Right hindlimb (tissue), 1 donor: ENCODE data around the gene AK8.
A peak's percentile ranks its signal among the peaks of the same experiment; 100 is the strongest.

Experiments
- DNase-seq: peaks from one replicate; pipeline ENCODE4 v3.0.0-alpha.2; 2018

AK8 gene

GRCh38 chr9:132857616-132858342, 20.3 kb downstream of the AK8 start:
- DNase-seq, result peak; percentile 49

- peak; percentile 75 for DNase-seq
Observed at GRCh38 chr9:132857031-132857430, 21.1 kb downstream of the AK8 start.

GRCh38 chr9:132855904-132856303, 22.2 kb downstream of the AK8 start:
- no peak for DNase-seq

DNA sequence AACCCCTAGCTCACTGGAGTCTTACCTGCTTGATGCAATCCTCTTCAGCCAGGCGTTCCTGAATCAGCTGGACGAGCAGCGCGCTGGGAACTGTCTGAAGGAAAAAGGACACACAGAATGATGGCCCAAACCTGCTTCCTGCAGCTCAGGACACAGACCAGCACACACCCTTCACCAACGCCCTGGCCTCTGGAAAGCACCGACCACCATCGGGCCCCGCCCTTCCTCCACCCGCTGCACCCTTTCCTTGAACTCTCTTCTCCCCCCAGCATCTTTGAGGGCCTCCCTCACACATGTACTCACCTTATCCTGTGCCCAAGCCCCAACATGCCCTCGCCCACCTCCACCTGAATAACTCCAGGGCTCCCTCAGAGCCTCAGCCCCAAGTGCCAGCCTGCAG, 23.3 kb downstream of the AK8 start:
- no peak for DNase-seq

- DNase-seq, result no peak
Observed at GRCh38 chr9:132853482-132853881, 24.6 kb downstream of the AK8 start.

DNA sequence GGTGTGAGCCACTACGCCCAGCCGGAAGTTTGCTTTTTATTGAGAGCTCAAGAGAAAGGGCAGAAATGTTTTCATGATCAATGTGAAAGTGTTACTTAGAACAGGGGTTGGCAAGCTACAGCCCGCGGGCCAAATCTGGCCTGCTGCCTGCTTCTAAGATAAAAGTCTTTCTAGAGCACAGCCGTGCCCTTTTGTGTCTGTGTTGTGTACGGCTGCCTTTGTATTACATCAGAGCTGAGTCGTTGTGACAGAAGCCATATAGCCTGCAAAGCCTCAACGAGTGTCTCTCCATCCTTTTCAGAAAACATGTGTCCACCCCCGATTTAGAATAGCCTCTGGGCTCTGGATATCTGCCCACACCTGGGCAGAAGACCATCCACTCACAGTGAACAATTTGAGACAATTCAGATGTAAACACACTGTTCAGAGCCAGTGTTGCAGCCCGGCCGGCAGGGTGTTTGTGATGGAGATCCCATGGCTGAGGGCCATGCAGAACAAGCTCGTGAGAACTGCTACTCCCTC, 28.8 kb downstream of the AK8 start:
- DNase-seq, result no peak

GRCh38 chr9:132846918-132847515, 31.1 kb downstream of the AK8 start:
- DNase-seq, result no peak

DNA sequence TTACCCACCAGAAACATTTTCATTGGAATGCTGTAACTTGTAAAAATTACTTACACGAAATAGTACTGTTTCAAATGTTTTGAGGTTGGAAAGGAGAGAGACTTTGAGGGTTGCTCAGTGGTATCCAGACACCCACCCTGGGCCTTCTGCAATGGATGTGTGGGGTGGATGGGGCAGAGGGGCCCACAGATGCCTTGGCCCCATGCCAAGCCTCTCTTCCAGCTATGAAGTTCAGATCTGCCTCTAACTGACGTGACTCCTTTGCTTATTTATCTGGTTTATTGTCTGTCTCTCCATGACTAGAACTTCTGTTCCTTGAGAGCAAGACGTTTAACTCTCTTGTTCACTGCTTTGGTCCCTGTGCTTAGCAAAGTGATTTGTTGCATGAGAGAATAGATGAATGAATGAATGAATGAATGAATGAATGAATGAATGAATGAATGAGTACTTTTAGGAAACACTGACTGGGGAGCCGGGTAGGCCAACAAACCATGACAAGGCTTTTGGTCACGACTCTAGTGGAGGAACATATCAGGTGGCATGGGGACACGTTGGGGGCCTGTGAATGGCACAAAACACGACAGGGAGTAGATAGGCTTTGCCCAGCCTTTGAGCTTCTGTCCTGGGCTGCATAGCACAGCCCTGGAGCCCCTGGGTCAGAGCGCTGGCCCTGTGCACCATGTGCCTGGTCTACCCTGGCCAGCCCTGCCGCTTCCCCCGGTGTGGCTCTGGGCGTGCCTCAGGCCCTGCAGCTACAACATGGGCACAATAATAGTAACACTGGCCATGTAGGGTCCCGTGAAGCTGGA, 31.8 kb downstream of the AK8 start:
- DNase-seq, result no peak

- DNase-seq, result no peak
Observed at GRCh38 chr9:132842124-132843044, 35.7 kb downstream of the AK8 start.

- no peak for DNase-seq
Observed at GRCh38 chr9:132840980-132841379, 37.1 kb downstream of the AK8 start.

DNA sequence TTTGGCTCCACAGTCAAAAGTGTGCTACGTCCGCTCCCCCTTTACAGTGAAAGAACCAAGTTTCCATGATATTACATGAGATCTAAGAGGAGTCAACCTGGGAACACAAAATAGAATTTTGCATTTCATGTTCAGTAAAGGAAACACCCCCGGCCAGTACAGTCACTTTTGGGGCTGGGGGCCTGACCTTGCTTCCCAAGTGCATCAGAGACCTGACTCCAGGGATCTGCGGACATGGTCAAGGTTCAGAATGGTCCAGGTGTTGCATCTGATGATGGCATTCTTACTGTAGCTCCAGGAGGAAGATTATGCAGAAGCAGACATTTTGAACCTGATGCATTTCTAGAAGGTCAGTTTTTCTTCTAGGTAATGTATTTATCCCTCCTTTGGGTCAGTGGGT, 39.8 kb downstream of the AK8 start:
- DNase-seq, result no peak

DNA sequence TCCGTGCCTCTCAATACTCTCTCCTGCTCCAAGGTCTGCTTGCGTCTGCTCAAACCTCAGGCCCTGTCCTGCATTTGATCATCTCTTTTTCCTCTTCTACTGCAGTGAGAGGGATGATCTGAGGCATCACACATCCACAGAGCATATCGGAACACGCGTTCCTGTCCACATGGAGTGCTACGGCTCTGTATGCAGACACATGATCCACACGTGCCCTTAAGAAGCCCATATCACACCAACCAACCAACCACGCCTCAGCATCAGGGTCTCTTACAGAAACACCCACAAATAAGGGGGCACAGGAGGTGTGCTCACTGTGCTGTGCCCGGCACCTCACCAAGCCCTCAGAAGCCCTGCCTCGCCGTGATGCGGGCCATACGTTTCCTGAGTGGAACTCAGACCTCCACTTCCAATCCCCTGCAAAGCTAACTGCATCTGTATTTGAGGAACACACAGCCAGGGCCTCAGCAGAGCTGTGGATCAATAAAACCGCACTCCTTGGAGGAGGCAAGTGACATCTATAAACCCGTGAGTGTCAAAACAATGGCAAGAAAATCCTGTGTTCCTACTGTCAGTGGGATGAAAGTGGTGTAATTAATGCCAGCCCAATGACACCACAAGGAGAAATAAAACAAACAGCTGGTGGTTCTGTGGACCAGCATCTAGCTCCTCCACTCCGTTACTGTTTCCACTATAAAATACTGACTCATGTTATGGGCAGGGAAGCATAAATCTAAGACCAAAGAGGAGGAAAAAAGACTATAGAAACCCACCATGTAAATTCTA, 40.4 kb downstream of the AK8 start:
- no peak for DNase-seq

GRCh38 chr9:132834343-132834742, 43.7 kb downstream of the AK8 start:
- DNase-seq, result no peak

DNA sequence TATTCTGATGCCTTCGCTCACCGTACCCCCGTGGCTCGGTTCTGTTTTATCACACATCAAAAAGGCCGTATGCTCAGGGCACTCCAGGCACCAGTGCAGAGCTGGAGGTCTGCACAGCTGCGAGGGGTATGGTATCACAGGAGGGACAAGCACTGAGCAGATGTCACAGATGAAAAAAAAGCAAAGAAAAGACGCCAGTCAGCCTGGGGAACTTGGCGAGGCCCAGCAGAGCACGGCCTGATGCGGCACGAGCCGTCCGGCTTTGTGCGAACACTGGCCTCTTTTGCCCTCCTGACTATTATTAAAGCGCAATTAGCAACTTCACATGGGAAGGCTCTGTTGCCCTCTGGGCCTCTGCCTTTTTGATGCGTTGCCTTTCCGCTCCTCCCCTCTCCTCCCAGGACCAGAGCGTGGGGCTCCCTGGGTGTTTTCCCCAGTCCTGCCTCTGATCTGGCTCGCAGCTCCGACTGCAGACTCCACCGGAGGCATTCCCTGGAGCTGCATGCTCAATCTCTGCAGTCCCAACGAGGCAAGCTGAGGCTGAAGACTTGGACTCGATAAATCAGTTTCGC, 44.4 kb downstream of the AK8 start:
- no peak for DNase-seq

DNA sequence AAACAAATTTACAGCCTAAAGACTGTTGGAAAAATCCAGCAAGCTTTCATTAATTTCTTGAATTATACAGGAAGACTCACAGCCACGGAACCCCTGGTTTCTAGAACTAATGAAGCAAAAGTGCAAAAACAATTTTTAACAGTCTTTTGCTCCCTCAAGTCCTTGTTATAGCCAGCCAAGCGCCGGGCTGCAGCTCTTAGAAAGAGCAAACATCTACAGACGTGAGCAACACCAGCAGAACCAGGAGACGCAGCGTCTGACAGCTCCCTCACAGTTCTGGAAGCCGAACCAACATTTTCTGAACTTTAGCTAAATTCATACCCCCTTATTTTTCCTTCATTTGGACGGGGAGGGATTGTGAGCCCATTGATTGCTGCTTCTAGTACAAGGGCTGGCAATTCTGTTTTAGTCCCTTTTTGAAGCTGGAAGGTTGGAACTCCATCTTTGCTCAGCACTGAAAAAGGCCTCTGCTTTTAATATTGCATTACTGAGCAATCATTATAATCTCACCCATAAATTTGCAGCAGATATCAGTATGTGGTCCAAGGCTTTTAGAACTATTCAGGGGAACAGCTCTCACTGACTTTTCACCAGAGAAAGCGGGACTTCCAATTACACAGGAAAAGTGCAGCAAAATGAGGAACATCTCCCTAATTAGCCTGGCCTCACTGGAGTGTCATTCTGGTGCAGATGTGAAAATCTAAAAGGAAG, 45.8 kb downstream of the AK8 start:
- DNase-seq, result no peak

DNA sequence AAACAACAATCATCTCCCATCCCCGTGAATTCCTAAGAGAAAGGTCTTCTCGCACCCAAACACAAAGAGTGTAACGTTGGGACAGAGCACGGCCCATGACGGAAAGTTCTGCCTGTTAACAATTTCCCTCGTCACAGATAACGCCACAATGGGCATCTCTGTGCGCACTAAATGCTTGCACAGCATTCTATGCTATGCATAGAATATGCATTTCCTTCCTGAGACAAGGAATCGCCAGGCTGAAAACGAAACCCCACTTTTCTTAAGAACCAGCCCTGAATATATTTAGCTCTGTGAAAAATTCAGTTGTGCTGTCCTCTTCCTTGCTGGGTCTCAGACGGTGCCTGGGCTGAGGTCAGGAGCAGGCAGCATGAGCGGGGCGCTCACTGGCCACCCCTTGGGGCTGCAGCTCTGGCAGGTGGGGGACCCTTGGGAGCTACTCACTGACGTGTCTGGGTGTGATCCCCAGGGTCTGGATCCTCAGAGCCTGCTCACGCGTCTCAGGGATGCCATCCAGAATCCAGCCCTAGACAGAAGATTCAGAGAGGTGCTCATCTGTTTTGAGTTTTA, 49.8 kb downstream of the AK8 start:
- DNase-seq, result no peak

GRCh38 chr9:132827366-132827765, 50.7 kb downstream of the AK8 start:
- DNase-seq, result no peak

GRCh38 chr9:132826621-132827365, 51.3 kb downstream of the AK8 start:
- no peak for DNase-seq

DNA sequence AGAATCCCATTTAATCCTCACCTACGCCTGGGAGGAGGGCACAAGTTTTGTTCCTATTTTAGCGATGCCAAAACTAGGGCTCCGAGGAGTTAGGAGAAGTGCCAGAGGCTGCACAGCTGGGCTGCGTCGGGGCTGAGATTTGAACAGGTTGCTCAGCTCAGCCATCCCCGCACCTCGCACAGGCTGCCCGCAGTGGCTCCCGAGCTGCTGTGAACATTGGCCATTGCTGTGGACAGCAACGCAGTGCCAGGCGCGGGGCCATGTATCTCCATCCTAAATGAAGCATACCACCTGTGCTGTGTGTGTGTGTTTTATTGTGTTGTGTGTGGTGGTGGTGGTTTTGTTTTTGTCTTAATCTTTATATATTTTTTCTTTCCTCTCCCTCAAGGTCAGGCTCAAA, 52.0 kb downstream of the AK8 start:
- DNase-seq, result no peak

- no peak for DNase-seq
Observed at GRCh38 chr9:132825430-132825829, 52.7 kb downstream of the AK8 start.
